Heart right ventricle (tissue), 16 donors: ENCODE data around the gene RNU1-3. TPM values are rescaled to one million over a fixed set of nuclear protein-coding genes. Genes with fewer than 3 reads are reported as not detected.
"Not testable (repeated sequence)": the region's sequence is repeated elsewhere in the genome, so short reads cannot be mapped to it uniquely, and the experiment has no call there.

Experiments
- ATAC-seq, 8 donors: fragments of 200-7000 bp; cut with Tn5 transposase; one replicate each; pipeline ENCODE4 v1.9.1; 2020; ENCODE audit warnings: mild to moderate bottlenecking in 8 of 8, moderate library complexity in 8 of 8, moderate number of reproducible peaks in 1 of 8
- DNase-seq, 2 donors: peaks; one replicate each; pipeline ENCODE4 v3.0.0-alpha.2; 2020
- H3K27ac ChIP-seq, 10 donors: fragments of 200-600 bp; sonication (generic) in 2 of 10; one replicate each; pipeline versions ENCODE4 v1.5.0 to v1.8.0; 2020 to 2022; ENCODE audit warnings: mild to moderate bottlenecking in 3 of 10
- H3K27me3 ChIP-seq, 7 donors: fragments of 200-600 bp; one replicate each; pipeline ENCODE4 v1.8.0; 2021 to 2022; ENCODE audit warnings: mild to moderate bottlenecking in 2 of 7
- H3K36me3 ChIP-seq, 9 donors: fragments of 200-600 bp; sonication (generic) in 1 of 9; one replicate each; pipeline versions ENCODE4 v1.5.0 to v1.8.0; 2020 to 2022; ENCODE audit warnings: mild to moderate bottlenecking in 2 of 9
- H3K4me1 ChIP-seq, 9 donors: fragments of 200-600 bp; sonication (generic) in 1 of 9; one replicate each; pipeline versions ENCODE4 v1.5.0 to v1.8.0; 2020 to 2022; ENCODE audit warnings: mild to moderate bottlenecking in 4 of 9
- H3K4me3 ChIP-seq, 10 donors: fragments of 200-600 bp; sonication (generic) in 2 of 10; one replicate each; pipeline versions ENCODE4 v1.5.0 to v1.8.0; 2020 to 2022; ENCODE audit warnings: mild to moderate bottlenecking in 7 of 10, moderate library complexity in 2 of 10
- H3K9me3 ChIP-seq, 11 donors: fragments of 200-600 bp in 10 of 11; sonication (generic) in 2 of 11; one replicate each; pipeline versions ENCODE4 v1.5.0 to v1.8.0; 2013 to 2022; ENCODE audit warnings: mild to moderate bottlenecking in 2 of 11, control low read depth in 1 of 11, moderate library complexity in 1 of 11
- CTCF ChIP-seq, 9 donors: fragments of 200-600 bp; sonication (generic) in 2 of 9; IDR thresholded peaks; one replicate each; pipeline versions ENCODE4 v1.5.0 to v1.8.0; 2021 to 2022; ENCODE audit warnings: antibody characterized with exemption in 9 of 9, mild to moderate bottlenecking in 5 of 9, moderate library complexity in 1 of 9
- WGBS, 2 donors: extraction: QIAGEN DNeasy Blood & Tissue Kit; methylation state at CpG; one replicate each; pipeline ENCODE4 v1.1.7; 2013; ENCODE audit warnings: inconsistent platforms in 1 of 2; 5-methylcytosine and 5-hydroxymethylcytosine counted together
- intact Hi-C, 10 donors: fragments of 100-400 bp; cut with DNase I; formaldehyde crosslinking; loops; one replicate each; pipeline versions ENCODE4 v1.11.1 to v1.14.2; 2022
- polyA plus RNA-seq, 2 donors: library from polyadenylated mRNA; stranded (reverse); fragments of 200-250 nt; gene quantifications; one replicate each; pipeline ENCODE4 v1.2.3, GENCODE V29; 2013
- total RNA-seq, 10 donors: library from RNA; stranded (reverse); fragmentation: NEBNext Ultra II Directional in 3 of 10; extraction: Animal tissue kit (Norgen Biotek cat#: 25700) in 3 of 10; gene quantifications; one replicate each; pipeline versions ENCODE4 v1.2.1 to v1.2.4, GENCODE V29; 2021 to 2023
- donor health status: Arrhythmogenic right ventricular cardiomyopathy.
- donor health status: ischemic (EF 13 %, LVEDD 7.1; RV severe dilation, severe dysfunction).
- donor health status: healthy with polysubstance abuse.
- donor health status: DM: no; HTN: yes; CAD: no.
- donor health status: DM: no; HTN: no; CAD: no.
- donor health status: ischemic (EF 25% LVEDD 6.9; RV normal size, moderate dysfunction).
- donor health status: ischemic (EF 25% LVEDD 5.7; RV mildly dilated, moderate dysfunction).
- donor health status: healthy.
- donor health status: DM: yes; HTN: yes; CAD: no.
- donor health status: Ischemic cardiomyopathy.
- donor health status: ischemic (EF 35%, LVEDD 5.7; RV mildly dilated, moderate dysfunction).
- donor health status: nonischemic (EF 11% LVEDD 7.7; RV severe dilation, severe dysfunction).
- donor health status: DM: yes; HTN: yes; CAD: no.
- donor health status: PGD.
- donor health status: ischemic (EF 29% LVEDD 5.4; RV normal size, mild dysfunction).
- donor health status: nonischemic (EF 23%, LVEDD 6.1; RV moderate dilation, normal function).

The RNU1-3 gene
- total and polyA plus RNA-seq, 12 donors, result 635 to 5,242 (median 1,949) TPM; not detected in 2

- peaks cover 0 to 18% (median 15%) of the 10 kb centered on the region in 7 donors for H3K27me3 ChIP-seq
- DNase-seq (peak; percentile 98 to 100), ATAC-seq (peak; percentile 92 to 96 (median 94))
- H3K27ac ChIP-seq, result peak overlapping the region; percentile 30 to 94 (median 84)
- WGBS, 2 donors, result 7% methylated on average over 60 to 61 of the region's 61 CpGs
- H3K4me3 ChIP-seq, result peak overlapping the region; percentile 61 to 89 (median 74)
- peak; percentile 25 to 85 (median 62) for TF ChIP-seq CTCF (IDR thresholded peaks at IDR 0.05)
- peaks cover 15 to 36% (median 29%) of the 10 kb centered on the region in 9 donors for H3K4me1 ChIP-seq
- intact Hi-C loops, result loop anchor here in 1 of 10 donors (2.0 kb wide), 1 partner anchor 30 kb away; no protein-coding TSS in a partner anchor
- not testable (repeated sequence) for H3K9me3 ChIP-seq, H3K36me3 ChIP-seq
Observed at GRCh38 chr1:16644482-16645270, 22.1 kb downstream of the RNU1-3 start.

GRCh38 chr1:16644193-16644481 lies 22.6 kb downstream of the RNU1-3 start:
- H3K36me3 ChIP-seq, result peaks cover 0 to 10% (median 0%) of the 10 kb centered on the region in 9 donors
- H3K4me1 ChIP-seq, result peaks cover 15 to 41% (median 29%) of the 10 kb centered on the region in 9 donors
- intact Hi-C loops, result loop anchor here in 1 of 10 donors (2.0 kb wide), 1 partner anchor 29 kb away; no protein-coding TSS in a partner anchor
- peak in 3 of 8 donors; percentile 32 to 52 (median 43) for ATAC-seq
- H3K27me3 ChIP-seq, result peaks cover 0 to 16% (median 11%) of the 10 kb centered on the region in 7 donors
- peak overlapping the region; percentile 30 to 94 (median 84) for H3K27ac ChIP-seq
- peak overlapping the region; percentile 61 to 89 (median 74) for H3K4me3 ChIP-seq
- WGBS, 2 donors, result 0 to 1% methylated on average over 16 of the region's 16 CpGs
- no peak for TF ChIP-seq CTCF (IDR thresholded peaks at IDR 0.05)
- H3K9me3 ChIP-seq, result no peaks in the 10 kb centered on the region
- DNase-seq, result no peak

GRCh38 chr1:16643476-16644192 lies 23.1 kb downstream of the RNU1-3 start:
- peaks cover 15 to 46% (median 29%) of the 10 kb centered on the region in 9 donors for H3K4me1 ChIP-seq
- not testable (repeated sequence) for H3K9me3 ChIP-seq, H3K36me3 ChIP-seq
- DNase-seq, result peak; percentile 5 to 19
- H3K27me3 ChIP-seq, result peaks cover 0 to 15% (median 8%) of the 10 kb centered on the region in 7 donors
- peak in 1 of 8 donors; percentile 1 for ATAC-seq
- 26 to 27% methylated on average over 12 of the region's 12 CpGs for WGBS, 2 donors
- H3K27ac ChIP-seq, result peak overlapping the region in 9 of 10 donors; percentile 72 to 94 (median 86)
- H3K4me3 ChIP-seq, result peak overlapping the region; percentile 61 to 89 (median 74)
- intact Hi-C loops, result loop anchor here in 1 of 10 donors (2.0 kb wide), 1 partner anchor 29 kb away; no protein-coding TSS in a partner anchor

GRCh38 chr1:16643001-16643411 lies 23.7 kb downstream of the RNU1-3 start:
- H3K27me3 ChIP-seq, result peaks cover 0 to 10% (median 3%) of the 10 kb centered on the region in 7 donors
- peak; percentile 5 to 31 for DNase-seq
- WGBS, 2 donors, result 89 to 91% methylated on average over 4 of the region's 4 CpGs
- peak overlapping the region in 6 of 10 donors; percentile 61 to 84 (median 74) for H3K4me3 ChIP-seq
- ATAC-seq, H3K27ac ChIP-seq, intact Hi-C loops, H3K36me3 ChIP-seq, H3K9me3 ChIP-seq: not testable (repeated sequence)
- H3K4me1 ChIP-seq, result peaks cover 15 to 51% (median 29%) of the 10 kb centered on the region in 9 donors

GRCh38 chr1:16642025-16642966 lies 24.5 kb downstream of the RNU1-3 start:
- intact Hi-C loops, ATAC-seq, H3K36me3 ChIP-seq, H3K27ac ChIP-seq, H3K9me3 ChIP-seq, H3K4me3 ChIP-seq, H3K27me3 ChIP-seq: not testable (repeated sequence)
- peaks cover 15 to 51% (median 29%) of the 10 kb centered on the region in 9 donors for H3K4me1 ChIP-seq
- 75 to 87% methylated on average over 9 of the region's 9 CpGs for WGBS, 2 donors
- peak; percentile 2 to 11 for DNase-seq

GRCh38 chr1:16641159-16641975 lies 25.4 kb downstream of the RNU1-3 start:
- peaks cover 0 to 14% (median 0%) of the 10 kb centered on the region in 9 donors for H3K36me3 ChIP-seq
- ATAC-seq, H3K4me3 ChIP-seq, H3K27me3 ChIP-seq, intact Hi-C loops, H3K27ac ChIP-seq, DNase-seq, H3K9me3 ChIP-seq: not testable (repeated sequence)
- whole genome bisulfite sequencing, 2 donors, result 95 to 96% methylated on average over 8 of the region's 8 CpGs
- peaks cover 15 to 51% (median 29%) of the 10 kb centered on the region in 9 donors for H3K4me1 ChIP-seq
